Activated naive CD8-positive, alpha-beta T cell treated with anti-CD3 and anti-CD28 coated beads, Interleukin-2, amount 50 U/mL, for 24 hours (primary cell): ENCODE data around the gene MIOX.

Experiments used
- ATAC-seq: fragments of 150-1000 bp; cut with Tn5 transposase; one replicate; pipeline ENCODE4 v1.10.0; 2021
- DNase-seq: peaks from one replicate; pipeline ENCODE4 v3.0.0; 2021
- H3K27ac Mint-ChIP-seq: one replicate; pipeline ENCODE4 v1.8.0; 2021; ENCODE audit warnings: mild to moderate bottlenecking, mixed read lengths
- H3K27me3 Mint-ChIP-seq: one replicate; pipeline ENCODE4 v1.8.0; 2021; ENCODE audit warnings: mixed read lengths
- H3K36me3 Mint-ChIP-seq: one replicate; pipeline ENCODE4 v1.8.0; 2021; ENCODE audit warnings: low read depth, mixed read lengths
- H3K4me1 Mint-ChIP-seq: one replicate; pipeline ENCODE4 v1.8.0; 2021; ENCODE audit warnings: mixed read lengths
- H3K4me3 Mint-ChIP-seq: one replicate; pipeline ENCODE4 v1.8.0; 2021; ENCODE audit warnings: mild to moderate bottlenecking, moderate library complexity, mixed read lengths
- H3K9me3 Mint-ChIP-seq: one replicate; pipeline ENCODE4 v1.8.0; 2021; ENCODE audit warnings: mixed read lengths

The MIOX gene

GRCh38 chr22:50463188-50463900 is 23.3 kb upstream of the MIOX start:
- Mint-ChIP-seq H3K4me1 (peaks cover 9% of the 10 kb centered on the region), H3K27me3 (no peaks in the 10 kb centered on the region), H3K27ac (no peak overlapping the region), H3K4me3 (no peak overlapping the region), H3K9me3 (no peaks in the 10 kb centered on the region), H3K36me3 (peaks cover 16% of the 10 kb centered on the region)
- ATAC-seq (no peak), DNase-seq (no peak)

DNA sequence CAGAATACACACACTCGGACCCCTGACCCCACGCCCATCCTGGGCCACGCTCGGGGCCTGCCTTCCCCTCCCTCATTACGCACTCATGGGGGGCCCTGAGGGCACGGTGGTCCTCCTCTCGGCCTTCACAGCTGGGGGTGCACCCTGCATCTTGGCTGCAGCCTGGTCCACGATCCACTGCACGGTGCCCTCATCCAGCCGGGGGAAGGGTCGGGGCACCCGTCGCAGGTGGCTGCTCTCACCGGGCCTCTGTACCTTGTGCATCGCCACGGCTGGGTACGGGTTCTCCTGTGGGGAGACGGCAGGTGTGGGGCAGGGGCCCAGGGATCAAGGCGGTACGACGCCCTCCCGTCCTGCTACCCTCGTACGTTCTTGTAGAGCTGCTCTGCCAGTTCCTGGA is 22.2 kb upstream of the MIOX start:
- peaks cover 16% of the 10 kb centered on the region for H3K36me3 Mint-ChIP-seq
- H3K9me3 Mint-ChIP-seq: no peaks in the 10 kb centered on the region
- ATAC-seq: no peak
- H3K27me3 Mint-ChIP-seq: no peaks in the 10 kb centered on the region
- peaks cover 20% of the 10 kb centered on the region for H3K4me1 Mint-ChIP-seq
- H3K27ac Mint-ChIP-seq: no peak overlapping the region
- no peak overlapping the region for H3K4me3 Mint-ChIP-seq
- DNase-seq: no peak

- no peak overlapping the region for H3K27ac Mint-ChIP-seq
- peaks cover 16% of the 10 kb centered on the region for H3K36me3 Mint-ChIP-seq
- peaks cover 28% of the 10 kb centered on the region for H3K4me1 Mint-ChIP-seq
- no peaks in the 10 kb centered on the region for H3K9me3 Mint-ChIP-seq
- DNase-seq: no peak
- no peak for ATAC-seq
- no peaks in the 10 kb centered on the region for H3K27me3 Mint-ChIP-seq
- no peak overlapping the region for H3K4me3 Mint-ChIP-seq
Observed at GRCh38 chr22:50465066-50465930, 21.4 kb upstream of the MIOX start.

DNA sequence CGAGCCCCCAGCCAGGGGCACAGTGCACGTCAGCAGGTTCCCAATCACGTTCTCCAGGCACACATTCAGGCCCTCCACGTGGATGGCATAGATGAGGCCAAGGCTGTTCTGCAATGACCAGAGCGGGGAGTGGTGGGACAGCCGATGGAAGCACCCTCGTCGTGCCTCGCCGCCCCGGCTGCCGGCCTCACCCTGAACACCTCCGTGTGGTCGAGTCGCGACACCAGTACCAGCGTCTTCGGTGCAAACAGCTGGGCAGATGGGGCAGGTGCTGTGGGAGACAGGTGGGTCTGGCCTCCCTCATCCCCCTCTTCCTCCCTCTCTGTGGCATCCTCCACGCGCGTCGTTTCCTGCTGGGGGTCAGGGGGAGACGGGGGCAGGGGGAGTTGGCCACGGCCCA is 19.3 kb upstream of the MIOX start:
- H3K4me1 Mint-ChIP-seq: peaks cover 48% of the 10 kb centered on the region

GRCh38 chr22:50467773-50468440 is 18.8 kb upstream of the MIOX start:
- H3K4me1 Mint-ChIP-seq: peaks cover 54% of the 10 kb centered on the region
- H3K27ac Mint-ChIP-seq: no peak overlapping the region

More for the DNA sequence above, 19.3 kb upstream of the MIOX start:
- Mint-ChIP-seq H3K27me3 (no peaks in the 10 kb centered on the region), H3K4me3 (no peak overlapping the region), H3K36me3 (peaks cover 13% of the 10 kb centered on the region), H3K9me3 (no peaks in the 10 kb centered on the region), H3K27ac (no peak overlapping the region)
- no peak for DNase-seq
- ATAC-seq: no peak

DNA sequence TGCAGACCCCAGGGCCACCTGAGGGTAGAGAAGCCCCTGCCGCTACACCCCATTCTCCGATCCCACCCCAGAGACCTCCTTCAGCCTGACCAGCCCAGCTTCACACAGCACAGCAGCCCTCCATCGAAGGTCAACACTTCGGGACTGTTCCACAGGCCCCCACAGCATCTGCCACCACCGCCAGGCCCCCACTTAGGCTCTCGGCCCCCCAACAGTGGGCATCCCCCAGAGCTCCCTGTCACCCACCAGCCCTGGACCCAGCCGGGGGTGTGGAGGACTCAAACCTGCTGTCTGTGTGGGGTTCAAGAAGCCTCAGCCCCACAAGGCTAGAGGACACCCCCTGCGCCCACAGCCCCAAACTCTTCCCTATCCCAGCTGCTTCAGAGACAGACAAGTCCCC is 18.0 kb upstream of the MIOX start:
- Mint-ChIP-seq H3K27me3 (no peaks in the 10 kb centered on the region), H3K4me1 (peaks cover 61% of the 10 kb centered on the region)

More at GRCh38 chr22:50467773-50468440, 18.8 kb upstream of the MIOX start:
- no peaks in the 10 kb centered on the region for H3K27me3 Mint-ChIP-seq
- peak overlapping the region; percentile 17 for H3K4me3 Mint-ChIP-seq
- no peak for DNase-seq
- H3K9me3 Mint-ChIP-seq: no peaks in the 10 kb centered on the region
- peaks cover 13% of the 10 kb centered on the region for H3K36me3 Mint-ChIP-seq
- ATAC-seq: no peak

GRCh38 chr22:50469377-50470305 is 17.0 kb upstream of the MIOX start:
- H3K4me3 Mint-ChIP-seq: peak overlapping the region; percentile 64
- ATAC-seq: peak; percentile 81
- H3K4me1 Mint-ChIP-seq: peaks cover 66% of the 10 kb centered on the region
- H3K36me3 Mint-ChIP-seq: peaks cover 11% of the 10 kb centered on the region
- H3K27ac Mint-ChIP-seq: peak overlapping the region; percentile 93
- H3K27me3 Mint-ChIP-seq: no peaks in the 10 kb centered on the region
- no peaks in the 10 kb centered on the region for H3K9me3 Mint-ChIP-seq
- peak; percentile 94 for DNase-seq

More for the DNA sequence above, 18.0 kb upstream of the MIOX start:
- peak overlapping the region; percentile 93 for H3K27ac Mint-ChIP-seq
- H3K36me3 Mint-ChIP-seq: peaks cover 13% of the 10 kb centered on the region
- ATAC-seq (no peak), DNase-seq (no peak)
- peak overlapping the region; percentile 62 for H3K4me3 Mint-ChIP-seq
- H3K9me3 Mint-ChIP-seq: no peaks in the 10 kb centered on the region

- Mint-ChIP-seq H3K27me3 (no peaks in the 10 kb centered on the region), H3K27ac (peak overlapping the region; percentile 93), H3K4me1 (peaks cover 69% of the 10 kb centered on the region), H3K9me3 (no peaks in the 10 kb centered on the region), H3K4me3 (peak overlapping the region; percentile 64), H3K36me3 (peaks cover 11% of the 10 kb centered on the region)
- no peak for DNase-seq
- no peak for ATAC-seq
Observed at GRCh38 chr22:50470491-50470890, 16.2 kb upstream of the MIOX start.

DNA sequence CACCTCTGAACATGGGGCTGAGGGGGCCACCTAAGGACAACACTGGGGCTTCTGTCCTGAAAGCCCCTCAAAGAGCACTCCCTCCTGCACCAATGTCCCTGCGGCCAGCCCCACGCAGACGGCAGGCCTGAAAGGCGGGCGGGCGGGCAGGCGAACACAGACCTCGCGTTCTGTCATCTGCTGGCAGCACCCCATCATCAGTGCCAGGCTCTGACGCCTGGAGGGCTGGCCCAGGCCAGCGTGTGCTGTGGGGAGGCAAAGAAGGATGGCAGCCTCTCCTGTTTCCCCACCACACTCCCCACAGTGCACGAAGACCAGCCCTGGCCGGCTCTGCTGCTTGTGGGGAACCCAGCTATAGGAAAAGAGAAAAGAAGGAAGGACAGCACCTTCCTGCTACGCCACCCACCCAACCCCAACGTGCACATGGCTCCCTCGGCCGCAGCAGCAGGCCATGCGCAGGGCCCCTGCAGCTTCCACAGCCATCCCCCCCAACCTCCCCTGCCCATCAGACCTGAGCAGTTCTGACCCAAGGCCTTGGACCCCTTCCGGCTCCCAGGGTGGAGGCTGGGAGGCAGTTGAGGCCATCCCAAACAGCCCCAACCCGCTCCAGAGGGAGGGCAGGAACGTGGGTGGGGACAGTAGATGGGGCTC is 15.3 kb upstream of the MIOX start:
- Mint-ChIP-seq H3K4me3 (peak overlapping the region; percentile 64), H3K36me3 (peaks cover 9% of the 10 kb centered on the region), H3K27me3 (no peaks in the 10 kb centered on the region), H3K4me1 (peaks cover 70% of the 10 kb centered on the region), H3K9me3 (no peaks in the 10 kb centered on the region), H3K27ac (peak overlapping the region; percentile 93)
- ATAC-seq (no peak), DNase-seq (no peak)

GRCh38 chr22:50471962-50472361 is 14.7 kb upstream of the MIOX start:
- peaks cover 66% of the 10 kb centered on the region for H3K4me1 Mint-ChIP-seq
- peak overlapping the region; percentile 29 for H3K4me3 Mint-ChIP-seq
- no peak for ATAC-seq
- H3K27me3 Mint-ChIP-seq: no peaks in the 10 kb centered on the region
- no peak for DNase-seq
- no peaks in the 10 kb centered on the region for H3K9me3 Mint-ChIP-seq
- H3K27ac Mint-ChIP-seq: peak overlapping the region; percentile 56
- H3K36me3 Mint-ChIP-seq: peaks cover 3% of the 10 kb centered on the region

DNA sequence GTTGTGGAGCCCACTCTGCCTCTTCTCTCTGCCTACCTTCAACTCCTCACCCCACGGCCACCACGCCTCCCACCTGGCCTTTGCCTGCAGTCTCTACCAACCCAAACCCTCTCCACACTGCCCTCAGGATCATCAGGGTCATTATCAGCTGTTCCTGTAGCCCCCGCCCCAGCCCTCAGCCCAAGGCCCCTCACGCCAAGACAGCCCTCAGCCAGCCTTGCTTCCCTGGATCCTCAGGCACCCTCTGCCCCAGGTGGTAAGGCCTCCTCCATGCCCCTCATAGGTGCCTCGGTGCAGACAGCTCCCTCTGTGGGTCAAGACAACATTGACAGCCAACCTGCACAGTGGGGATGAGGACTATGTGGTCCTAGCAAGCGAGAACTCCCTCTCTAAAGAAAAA is 13.6 kb upstream of the MIOX start:
- ATAC-seq (peak; percentile 31), DNase-seq (peak; percentile 52)
- Mint-ChIP-seq H3K9me3 (no peaks in the 10 kb centered on the region), H3K27me3 (no peaks in the 10 kb centered on the region), H3K4me1 (peaks cover 64% of the 10 kb centered on the region), H3K27ac (peak overlapping the region; percentile 91), H3K36me3 (peaks cover 3% of the 10 kb centered on the region), H3K4me3 (peak overlapping the region; percentile 94)

DNA sequence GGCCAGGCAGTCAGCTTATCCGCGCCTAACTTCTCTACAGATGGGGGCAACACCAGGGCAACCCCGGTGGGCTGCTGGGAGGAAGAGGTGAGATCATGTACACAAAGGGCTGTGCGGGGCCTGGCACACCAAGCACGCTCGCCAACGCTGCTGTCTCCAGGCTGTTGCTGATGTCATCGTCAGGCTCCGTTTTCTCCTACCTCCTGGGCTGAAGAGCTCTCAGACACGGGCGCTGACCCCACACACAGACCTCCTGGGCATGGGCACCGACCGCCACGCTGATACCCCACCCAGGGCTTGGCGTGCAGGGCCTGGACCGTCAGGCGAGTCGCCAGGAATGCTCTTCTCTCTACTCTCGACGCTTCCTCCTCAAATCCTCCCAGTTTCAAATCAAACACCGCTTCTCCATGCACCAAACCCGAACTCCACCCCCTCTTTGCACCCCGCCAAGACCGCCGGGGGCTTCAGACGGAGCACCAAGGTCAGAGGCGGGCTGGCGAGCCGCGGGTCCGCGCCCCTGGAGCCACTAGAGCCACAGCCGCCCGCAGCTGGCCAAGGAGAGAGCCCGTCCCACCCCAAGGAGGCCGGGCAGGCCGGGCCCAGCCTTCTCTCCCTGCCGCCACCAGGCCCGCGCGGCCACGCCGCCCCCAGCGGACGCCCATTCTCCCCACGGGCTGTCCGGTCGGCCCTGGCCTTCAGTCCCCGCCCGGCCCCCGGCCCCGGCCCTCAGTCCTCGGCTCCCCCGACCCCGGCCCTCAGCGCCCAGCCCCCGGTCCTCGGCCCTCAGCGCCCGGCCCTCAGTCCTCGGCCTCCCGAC is 12.6 kb upstream of the MIOX start:
- H3K9me3 Mint-ChIP-seq: no peaks in the 10 kb centered on the region
- ATAC-seq: no peak
- peak overlapping the region; percentile 94 for H3K4me3 Mint-ChIP-seq
- peaks cover 54% of the 10 kb centered on the region for H3K4me1 Mint-ChIP-seq
- no peaks in the 10 kb centered on the region for H3K36me3 Mint-ChIP-seq
- peak; percentile 59 for DNase-seq
- no peaks in the 10 kb centered on the region for H3K27me3 Mint-ChIP-seq
- peak overlapping the region; percentile 91 for H3K27ac Mint-ChIP-seq
